B cell (primary cell): ENCODE measurements around the gene C1QTNF7. TPM values are rescaled to one million over a fixed set of nuclear protein-coding genes. Genes with fewer than 3 reads are reported as not detected.

Experiments
- ATAC-seq: fragments of 200-7000 bp; cut with Tn5 transposase; one replicate; pipeline ENCODE4 v1.10.0; 2021; ENCODE audit warnings: low read depth, mild to moderate bottlenecking, moderate number of reproducible peaks, moderate library complexity
- CTCF ChIA-PET: fragments of 350-600 bp; sonication (Branson Sonifier 250); formaldehyde crosslinking; loops from one replicate; lab custom pipeline; 2021; ENCODE audit warnings: antibody characterized with exemption, inconsistent platforms; lab: Charles Lee
- POLR2A ChIA-PET: fragments of 350-600 bp; sonication (Branson Sonifier 250); formaldehyde crosslinking; loops from one replicate; lab custom pipeline; 2021; ENCODE audit warnings: antibody characterized with exemption; lab: Charles Lee
- DNase-seq: peaks from one replicate; pipeline ENCODE4 v3.0.0; 2013
- H2AFZ ChIP-seq: 2 replicates; pipeline ENCODE4 v1.6.1; 2012; ENCODE audit warnings: mild to moderate bottlenecking, low read depth, low read length; ENCODE audit not compliant: insufficient read depth, poor library complexity, severe bottlenecking
- H3K27ac ChIP-seq, 2 donors: 1 replicate in 1 of 2; 2 replicates in 1 of 2; pipeline ENCODE4 v1.5.1; 2012 to 2013; ENCODE audit warnings: low read length in 2 of 2, mild to moderate bottlenecking in 2 of 2, moderate library complexity in 1 of 2
- H3K27me3 ChIP-seq, 4 experiments: fragments of 200-600 bp in 1 of 4; sonication (generic) in 1 of 4; replicated peaks in 1 of 4; 1 replicate in 2 of 4; 2 replicates in 2 of 4; pipeline versions ENCODE4 v1.6.1 to v1.7.0; 2013 to 2016; ENCODE audit warnings: low read length in 3 of 4, mild to moderate bottlenecking in 2 of 4, mixed read lengths in 1 of 4, moderate library complexity in 1 of 4; ENCODE audit not compliant: insufficient read depth in 4 of 4, control insufficient read depth in 3 of 4; ENCODE audit errors: control extremely low read depth in 1 of 4
- H3K36me3 ChIP-seq, 2 experiments: replicated peaks in 1 of 2; 1 replicate in 1 of 2; 2 replicates in 1 of 2; pipeline versions ENCODE4 v1.6.1 to v1.7.1; 2013; ENCODE audit warnings: low read length in 1 of 2; ENCODE audit not compliant: insufficient read depth in 2 of 2, control insufficient read depth in 1 of 2; ENCODE audit errors: control extremely low read depth in 1 of 2, extremely low read depth in 1 of 2
- H3K4me1 ChIP-seq, 2 donors: fragments of 200-600 bp in 1 of 2; sonication (generic) in 1 of 2; 1 replicate in 1 of 2; 2 replicates in 1 of 2; pipeline versions ENCODE4 v1.5.1 to v1.6.1; 2013 to 2017; ENCODE audit warnings: low read length in 2 of 2; ENCODE audit not compliant: control insufficient read depth in 2 of 2, insufficient read depth in 2 of 2
- H3K4me2 ChIP-seq: replicated peaks from 2 replicates; pipeline ENCODE3; 2012; ENCODE audit warnings: mild to moderate bottlenecking, low read depth, low read length; ENCODE audit not compliant: poor library complexity, severe bottlenecking
- H3K4me3 ChIP-seq, 5 experiments: fragments of 200-600 bp in 1 of 5; sonication (generic) in 1 of 5; 1 replicate in 3 of 5; 2 replicates in 2 of 5; pipeline versions ENCODE4 v1.5.1 to v1.7.0; 2011 to 2016; ENCODE audit warnings: low read length in 4 of 5, mild to moderate bottlenecking in 4 of 5, low read depth in 2 of 5, control low read depth in 1 of 5, moderate library complexity in 1 of 5; ENCODE audit not compliant: insufficient read depth in 1 of 5; ENCODE audit errors: control extremely low read depth in 1 of 5, extremely low read depth in 1 of 5
- H3K79me2 ChIP-seq: fragments of 200-600 bp; sonication (generic); one replicate; pipeline ENCODE4 v1.6.0; 2016; ENCODE audit warnings: low read length; ENCODE audit not compliant: control insufficient read depth, insufficient read depth
- H3K9ac ChIP-seq: fragments of 200-600 bp; sonication (generic); 2 replicates; pipeline ENCODE4 v1.6.1; 2017; ENCODE audit warnings: mild to moderate bottlenecking, low read length, moderate library complexity
- H3K9me3 ChIP-seq, 3 donors: one replicate each; pipeline versions ENCODE4 v1.6.1 to v1.7.1; 2013; ENCODE audit warnings: low read length in 2 of 3; ENCODE audit not compliant: control insufficient read depth in 2 of 3, insufficient read depth in 1 of 3; ENCODE audit errors: control extremely low read depth in 1 of 3
- H4K20me1 ChIP-seq: 2 replicates; pipeline ENCODE4 v1.6.0; 2012; ENCODE audit warnings: mild to moderate bottlenecking, low read length; ENCODE audit not compliant: insufficient read depth, control insufficient read depth, poor library complexity, severe bottlenecking
- H3K27ac Mint-ChIP-seq: one replicate; pipeline ENCODE4 v1.8.0; 2021; ENCODE audit warnings: mixed read lengths
- H3K27me3 Mint-ChIP-seq: one replicate; pipeline ENCODE4 v1.8.0; 2021; ENCODE audit warnings: mixed read lengths
- H3K4me1 Mint-ChIP-seq: one replicate; pipeline ENCODE4 v1.8.0; 2021; ENCODE audit warnings: mixed read lengths
- H3K4me3 Mint-ChIP-seq: one replicate; pipeline ENCODE4 v1.8.0; 2021; ENCODE audit warnings: mixed read lengths
- H3K9me3 Mint-ChIP-seq: one replicate; pipeline ENCODE4 v1.8.0; 2022; ENCODE audit warnings: mixed read lengths; ENCODE audit not compliant: insufficient read depth
- CTCF ChIP-seq: fragments of 200-600 bp; IDR thresholded peaks from one replicate; pipeline ENCODE4 v1.8.0; 2022; ENCODE audit warnings: antibody characterized with exemption, mild to moderate bottlenecking
- EZH2 ChIP-seq: IDR thresholded peaks from 2 replicates; pipeline ENCODE4 v1.6.1; 2012; ENCODE audit warnings: borderline replicate concordance, low read depth, mild to moderate bottlenecking, moderate library complexity, low read length; ENCODE audit not compliant: insufficient read depth, poor library complexity, severe bottlenecking
- WGBS: methylation state at CpG from one replicate; pipeline ENCODE4 v1.1.5; 2013; ENCODE audit warnings: missing lambda C conversion rate; ENCODE audit not compliant: insufficient coverage; 5-methylcytosine and 5-hydroxymethylcytosine counted together
- intact Hi-C: fragments of 100-400 bp; cut with micrococcal nuclease; formaldehyde crosslinking; loops from one replicate; pipeline ENCODE4 v1.10.0; 2022
- polyA plus RNA-seq: library from polyadenylated mRNA; depleted of rRNA; stranded (reverse); fragments of >200 nt; gene quantifications from 2 replicates; pipeline ENCODE4 v1.2.3, GENCODE V29; 2012
- total RNA-seq, 2 donors: library from RNA; stranded (reverse); fragments of 120-200 nt in 1 of 2; gene quantifications; 1 replicate in 1 of 2; 2 replicates in 1 of 2; pipeline versions ENCODE4 v1.2.3 to v1.2.4, GENCODE V29; 2013 to 2022

The C1QTNF7 gene
- total and polyA plus RNA-seq, 2 donors (not counting 1 experiment from before 2014, with no cell fraction given), result not detected

DNA sequence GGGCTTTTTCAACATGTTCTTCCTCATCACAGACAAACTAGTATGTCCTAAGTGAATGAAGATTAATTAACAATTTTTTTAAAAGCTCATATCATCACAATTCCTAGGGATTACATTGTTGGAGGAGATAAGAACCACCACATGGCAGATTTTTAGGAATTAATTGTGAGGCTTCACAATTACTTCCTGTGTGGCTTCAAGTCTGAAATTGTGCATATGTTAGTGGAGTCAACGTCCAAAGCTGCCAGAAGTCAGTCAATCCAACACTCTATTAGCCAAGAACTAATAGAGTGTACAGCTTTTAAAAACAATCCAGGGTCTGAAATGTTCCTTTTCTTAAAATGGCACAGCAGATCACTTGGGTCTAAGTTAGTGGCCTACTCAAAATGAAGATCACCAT is 49.3 kb upstream of the C1QTNF7 start:
- Mint-ChIP-seq H3K27me3 (peaks cover 4% of the 10 kb centered on the region), H3K27ac (no peak overlapping the region), H3K4me1 (peaks cover 23% of the 10 kb centered on the region), H3K9me3 (no peaks in the 10 kb centered on the region), H3K4me3 (no peak overlapping the region)
- no peak overlapping the region for H3K4me2 ChIP-seq
- H3K27me3 ChIP-seq, result no peaks in the 10 kb centered on the region
- no peaks in the 10 kb centered on the region for H4K20me1 ChIP-seq
- ATAC-seq (no peak), DNase-seq (no peak)
- ChIA-PET CTCF (interaction anchor here (0.9 to 3.2 kb wide), 3 partner anchors 15 to 80 kb away, joined by 3 to 16 read pairs (median 3); no protein-coding TSS in a partner anchor), POLR2A (no interaction called here)
- no peaks in the 10 kb centered on the region for H3K36me3 ChIP-seq
- 0% methylated on average over 1 of the region's 1 CpG for WGBS
- H3K9ac ChIP-seq, result no peak overlapping the region
- TF ChIP-seq EZH2 (no peak), CTCF (no peak)
- no peaks in the 10 kb centered on the region for H3K79me2 ChIP-seq
- no peaks in the 10 kb centered on the region for H3K9me3 ChIP-seq
- no peak overlapping the region for H3K27ac ChIP-seq
- peak overlapping the region; percentile 23 for H2AFZ ChIP-seq
- intact Hi-C loops, result no loop called here
- peaks cover 15 to 18% of the 10 kb centered on the region in 2 donors for H3K4me1 ChIP-seq
- H3K4me3 ChIP-seq, result no peak overlapping the region

DNA sequence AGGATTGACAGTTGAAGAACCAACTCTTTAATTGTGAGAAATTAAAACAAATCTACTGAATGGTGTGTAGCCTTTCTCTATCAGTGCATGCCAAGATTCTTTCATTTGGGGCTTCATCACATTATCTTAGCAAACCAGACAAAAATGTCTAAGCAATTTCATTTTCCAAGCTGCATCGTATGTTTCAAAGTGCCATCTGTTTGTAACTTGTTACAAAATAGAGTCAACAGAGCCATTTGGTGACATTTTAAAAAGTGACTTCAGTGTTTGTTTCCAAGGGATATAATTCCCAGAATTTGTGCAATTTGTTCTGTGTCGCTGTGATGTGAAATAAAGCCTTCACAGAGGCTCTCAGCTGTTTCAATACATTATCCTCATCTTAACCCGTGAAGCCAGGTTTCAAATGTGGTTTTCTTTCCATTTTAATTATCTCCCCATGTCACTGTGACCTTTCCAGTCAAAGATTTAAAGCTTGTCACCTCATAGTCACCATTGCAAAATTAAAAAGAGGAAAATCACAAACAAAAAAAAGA is 46.0 kb upstream of the C1QTNF7 start:
- Mint-ChIP-seq H3K9me3 (no peaks in the 10 kb centered on the region), H3K27ac (no peak overlapping the region), H3K27me3 (peaks cover 4% of the 10 kb centered on the region), H3K4me3 (no peak overlapping the region), H3K4me1 (peaks cover 5% of the 10 kb centered on the region)
- H3K4me2 ChIP-seq, result no peak overlapping the region
- no peak for DNase-seq
- intact Hi-C loops, result no loop called here
- H3K9ac ChIP-seq, result no peak overlapping the region
- no peak overlapping the region for H2AFZ ChIP-seq
- no peaks in the 10 kb centered on the region for H3K9me3 ChIP-seq
- peaks cover 0 to under 1% of the 10 kb centered on the region in 2 donors for H3K4me1 ChIP-seq
- ATAC-seq, result no peak
- no peaks in the 10 kb centered on the region for H3K36me3 ChIP-seq
- H3K4me3 ChIP-seq, result no peak overlapping the region
- no peaks in the 10 kb centered on the region for H3K79me2 ChIP-seq
- H3K27ac ChIP-seq, result no peak overlapping the region
- no peaks in the 10 kb centered on the region for H4K20me1 ChIP-seq
- CTCF ChIA-PET, result interaction anchor here (0.7 kb wide), 1 partner anchor 151 kb away, joined by 3 read pairs; no protein-coding TSS in a partner anchor
- POLR2A ChIA-PET, result no interaction called here
- H3K27me3 ChIP-seq, result no peaks in the 10 kb centered on the region
- no CpG with 5 or more reads among the region's 3 CpGs for WGBS
- TF ChIP-seq EZH2 (no peak), CTCF (no peak)
